ENCODE results near the gene GATA6.

- TF ChIP-seq EP300 (IDR thresholded peaks at IDR 0.05; ENCODE audit: low read depth): no peak
- no peak for TF ChIP-seq POLR2AphosphoS5 (IDR thresholded peaks at IDR 0.05)
- no peak for TF ChIP-seq CTCF (IDR thresholded peaks at IDR 0.05)
- TF ChIP-seq POLR2A (IDR thresholded peaks at IDR 0.05): no peak
These were observed 566 bp downstream of the GATA6 start for GRCh38 chr18:22169889-22170420.
